A549 (cell line): ENCODE data around the gene MAGEA6. TPM values are rescaled to one million over a fixed set of nuclear protein-coding genes. Genes with fewer than 3 reads are reported as not detected.
"Not testable (repeated sequence)": the region's sequence is repeated elsewhere in the genome, so short reads cannot be mapped to it uniquely, and the experiment has no call there.

ENCODE experiments used
- ATAC-seq, 2 experiments: fragments of 200-7000 bp in 1 of 2; fragments of >200 bp in 1 of 2; cut with Nextera tagmentation in 1 of 2; cut with Tn5 transposase in 1 of 2; 3 replicates each; pipeline versions ENCODE4 v1.8.0 to v1.9.1; 2018 to 2020; ENCODE audit warnings: mild to moderate bottlenecking in 1 of 2, moderate library complexity in 1 of 2
- CTCF ChIA-PET: fragments of 300-600 bp; sonication (Branson Sonifier 250); formaldehyde crosslinking; extraction: SDS; loops from one replicate; lab custom pipeline; 2021; ENCODE audit warnings: antibody characterized with exemption, inconsistent platforms; lab: Yijun Ruan, JAX
- POLR2A ChIA-PET: fragments of 350-600 bp; formaldehyde crosslinking; extraction: SDS; loops from one replicate; lab custom pipeline; 2021; ENCODE audit warnings: antibody characterized with exemption, inconsistent platforms; lab: Yijun Ruan, JAX
- DNase-seq, 2 experiments: peaks; one replicate each; pipeline versions ENCODE4 v3.0.0 to v3.0.0-alpha.2; 2011 to 2016; ENCODE audit warnings: low read depth in 1 of 2, low spot score in 1 of 2
- FAIRE-seq: peaks from 2 replicates; lab custom pipeline; 2011; peaks lifted over from hg19 to GRCh38; lab: Jason Lieb, UNC
- H3K27ac ChIP-seq, 2 experiments: fragments of >200 bp; sonication (Bioruptor Twin); formaldehyde crosslinking; 3 replicates each; pipeline ENCODE4 v1.5.1; 2016 to 2017
- H3K4me1 ChIP-seq: fragments of >200 bp; sonication (Bioruptor Twin); formaldehyde crosslinking; 3 replicates; pipeline ENCODE4 v1.6.1; 2016
- H3K4me2 ChIP-seq: fragments of >200 bp; sonication (Bioruptor Twin); formaldehyde crosslinking; 3 replicates; pipeline ENCODE4 v1.6.1; 2016
- H3K4me3 ChIP-seq: fragments of >200 bp; sonication (Bioruptor Twin); formaldehyde crosslinking; 3 replicates; pipeline ENCODE4 v1.5.1; 2016
- H3K9me3 ChIP-seq: fragments of >200 bp; sonication (Bioruptor Twin); formaldehyde crosslinking; 3 replicates; pipeline ENCODE4 v1.6.1; 2016
- BCL3 ChIP-seq: fragments of >200 bp; sonication (Bioruptor Twin); formaldehyde crosslinking; IDR thresholded peaks from 3 replicates; pipeline ENCODE4 v1.6.1; 2016
- CEBPB ChIP-seq, 2 experiments: fragments of >200 bp in 1 of 2; sonication (Bioruptor Twin) in 1 of 2; formaldehyde crosslinking in 1 of 2; IDR thresholded peaks; 2 replicates each; pipeline ENCODE4 v1.6.1; 2012 to 2016
- EP300 ChIP-seq, 2 experiments: fragments of >200 bp; sonication (Bioruptor Twin); formaldehyde crosslinking; IDR thresholded peaks; 2 replicates in 1 of 2; 3 replicates in 1 of 2; pipeline ENCODE4 v1.6.1; 2016 to 2017
- HEYL ChIP-seq: fragments of 250-450 bp; sonication (Bioruptor Pico); IDR thresholded peaks from 2 replicates; pipeline ENCODE4 v1.8.0; 2021; ENCODE audit warnings: mild to moderate bottlenecking, moderate library complexity
- MAX ChIP-seq: IDR thresholded peaks from 2 replicates; pipeline ENCODE4 v1.6.1; 2012
- NPAS2 ChIP-seq: fragments of 250-450 bp; sonication (Bioruptor Pico); IDR thresholded peaks from 2 replicates; pipeline ENCODE4 v1.8.0; 2022; ENCODE audit warnings: mild to moderate bottlenecking, moderate library complexity, borderline replicate concordance
- NR3C1 ChIP-seq: fragments of >200 bp; sonication (Bioruptor Twin); formaldehyde crosslinking; IDR thresholded peaks from 3 replicates; pipeline ENCODE4 v1.6.1; 2017
- PBX3 ChIP-seq: IDR thresholded peaks from 2 replicates; pipeline ENCODE4 v1.6.1; 2012
- POLR2AphosphoS2 ChIP-seq: conservative IDR thresholded peaks from 2 replicates; pipeline ENCODE4 v1.6.1; 2012; ENCODE audit warnings: low read length, improper control_type of control experiment, inconsistent platforms
- ZNF302 ChIP-seq: fragments of 250-450 bp; sonication (Bioruptor Pico); IDR thresholded peaks from 2 replicates; pipeline ENCODE4 v1.9.0; 2021; ENCODE audit warnings: inconsistent platforms, mild to moderate bottlenecking, moderate library complexity
- whole genome bisulfite sequencing: methylation state at CpG from one replicate; pipeline ENCODE4 v1.1.6; 2017; ENCODE audit errors: missing lambda C conversion rate; 5-methylcytosine and 5-hydroxymethylcytosine counted together
- polyA plus RNA-seq, 4 experiments: library from polyadenylated mRNA; depleted of rRNA in 3 of 4; stranded (reverse); fragments of >200 nt; fragmentation: RNase III in 1 of 4; extraction: RNeasy Plus Mini Kit Qiagen cat#74134 plus additional on column Dnase treatment in 1 of 4; gene quantifications; 2 replicates in 3 of 4; 3 replicates in 1 of 4; pipeline ENCODE4 v1.2.3, GENCODE V29; 2011 to 2017

MAGEA6 gene
- polyA plus RNA-seq, 2 of the 4 experiments (the other 2 are of a cell fraction) = 11.3 to 21.2 TPM

GRCh38 chrX:152798945-152799344 lies 29.5 kb upstream of the MAGEA6 start:
- FAIRE-seq = no peak
- POLR2A ChIA-PET = no interaction called here
- Histone ChIP-seq H3K4me2 (no peak overlapping the region), H3K27ac (no peak overlapping the region), H3K9me3 (no peaks in the 10 kb centered on the region), H3K4me3 (no peak overlapping the region), H3K4me1 (no peaks in the 10 kb centered on the region)
- CTCF ChIA-PET = interaction anchor here (0.7 kb wide), 1 partner anchor 32 kb away, joined by 3 read pairs; the partner anchor contains the start of genes CETN2 and NSDHL
- DNase-seq = no peak
- ATAC-seq = no peak
- TF ChIP-seq CEBPB (IDR thresholded peaks at IDR 0.05) = no peak
- TF ChIP-seq BCL3 = no peak
- no peak for TF ChIP-seq NPAS2 (CRISPR knock-in tag)
- TF ChIP-seq HEYL (CRISPR knock-in tag) = no peak
- no peak for TF ChIP-seq MAX
- TF ChIP-seq POLR2AphosphoS2 = no peak
- no peak for TF ChIP-seq ZNF302 (CRISPR knock-in tag)
- TF ChIP-seq NR3C1 = no peak
- TF ChIP-seq EP300 (IDR thresholded peaks at IDR 0.05) = no peak
- TF ChIP-seq PBX3 = no peak
- 0% methylated on average over 1 of the region's 1 CpG for WGBS

GRCh38 chrX:152787062-152787461 lies 17.6 kb upstream of the MAGEA6 start:
- FAIRE-seq = peak; percentile 87
- no CpG with 5 or more reads among the region's 3 CpGs for WGBS
- POLR2A ChIA-PET, H3K4me3 ChIP-seq, H3K27ac ChIP-seq, DNase-seq, CTCF ChIA-PET, H3K4me1 ChIP-seq, H3K9me3 ChIP-seq, H3K4me2 ChIP-seq: not testable (repeated sequence)
- ATAC-seq = peak; percentile 59 to 91; a peak in 4 of 6 replicates

- H3K4me2 ChIP-seq, H3K27ac ChIP-seq, ATAC-seq, FAIRE-seq, CTCF ChIA-PET, H3K4me3 ChIP-seq, H3K9me3 ChIP-seq, POLR2A ChIA-PET, DNase-seq, H3K4me1 ChIP-seq: not testable (repeated sequence)
- 46% methylated on average over 9 of the region's 9 CpGs for WGBS
Measured at GRCh38 chrX:152766562-152766961, 2.9 kb downstream of the MAGEA6 start.

GRCh38 chrX:152761582-152761981 lies 7.9 kb downstream of the MAGEA6 start:
- H3K9me3 ChIP-seq, FAIRE-seq, H3K4me2 ChIP-seq, H3K27ac ChIP-seq, H3K4me3 ChIP-seq, POLR2A ChIA-PET, H3K4me1 ChIP-seq, ATAC-seq, CTCF ChIA-PET, DNase-seq: not testable (repeated sequence)
- no CpG with 5 or more reads among the region's 7 CpGs for WGBS

GRCh38 chrX:152759544-152759943 lies 9.9 kb downstream of the MAGEA6 start:
- H3K4me3 ChIP-seq, POLR2A ChIA-PET, H3K9me3 ChIP-seq, H3K4me1 ChIP-seq, H3K4me2 ChIP-seq, CTCF ChIA-PET, DNase-seq, ATAC-seq, FAIRE-seq, H3K27ac ChIP-seq: not testable (repeated sequence)
- 29% methylated on average over 4 of the region's 7 CpGs for WGBS

GRCh38 chrX:152758918-152759317 lies 10.6 kb downstream of the MAGEA6 start, which contains the start of gene CSAG3:
Gene CSAG3 (plus strand): TSS chrX:152759218.
- DNase-seq, H3K4me2 ChIP-seq, H3K4me3 ChIP-seq, H3K9me3 ChIP-seq, H3K4me1 ChIP-seq, ATAC-seq, POLR2A ChIA-PET, H3K27ac ChIP-seq, FAIRE-seq, CTCF ChIA-PET: not testable (repeated sequence)
- no CpG with 5 or more reads among the region's 2 CpGs for WGBS

- H3K4me3 ChIP-seq, DNase-seq, CTCF ChIA-PET, H3K4me2 ChIP-seq, H3K9me3 ChIP-seq, H3K4me1 ChIP-seq, H3K27ac ChIP-seq, ATAC-seq, POLR2A ChIA-PET, FAIRE-seq: not testable (repeated sequence)
- WGBS = no CpG with 5 or more reads among the region's 5 CpGs
Measured at GRCh38 chrX:152754871-152755270, 14.6 kb downstream of the MAGEA6 start.

GRCh38 chrX:152753686-152754650 lies 15.5 kb downstream of the MAGEA6 start, which contains the start of gene MAGEA2:
Gene MAGEA2 (minus strand): TSS chrX:152753842. CDS start chrX:152751363, 2,479 bp downstream.
- H3K9me3 ChIP-seq, CTCF ChIA-PET, DNase-seq, FAIRE-seq, H3K4me2 ChIP-seq, H3K27ac ChIP-seq, ATAC-seq, POLR2A ChIA-PET, H3K4me3 ChIP-seq, H3K4me1 ChIP-seq: not testable (repeated sequence)
- no CpG with 5 or more reads among the region's 35 CpGs for WGBS
